Breast epithelium (tissue), 3 donors: ENCODE results near the gene GBA2.

Source experiments
- POLR2AphosphoS5 ChIP-seq, 3 donors: sonication (generic); formaldehyde crosslinking; IDR thresholded peaks; one replicate each; pipeline ENCODE4 v1.6.1; 2017; ENCODE audit warnings: antibody characterized with exemption in 3 of 3
- TF ChIP-seq, protein P1 (sequence below), 3 donors: fragments of 450-650 bp; IDR thresholded peaks; one replicate each; pipeline ENCODE4 v1.5.1; 2016 to 2017; ENCODE audit warnings: antibody characterized with exemption in 3 of 3, mild to moderate bottlenecking in 3 of 3, moderate library complexity in 3 of 3

DNA sequence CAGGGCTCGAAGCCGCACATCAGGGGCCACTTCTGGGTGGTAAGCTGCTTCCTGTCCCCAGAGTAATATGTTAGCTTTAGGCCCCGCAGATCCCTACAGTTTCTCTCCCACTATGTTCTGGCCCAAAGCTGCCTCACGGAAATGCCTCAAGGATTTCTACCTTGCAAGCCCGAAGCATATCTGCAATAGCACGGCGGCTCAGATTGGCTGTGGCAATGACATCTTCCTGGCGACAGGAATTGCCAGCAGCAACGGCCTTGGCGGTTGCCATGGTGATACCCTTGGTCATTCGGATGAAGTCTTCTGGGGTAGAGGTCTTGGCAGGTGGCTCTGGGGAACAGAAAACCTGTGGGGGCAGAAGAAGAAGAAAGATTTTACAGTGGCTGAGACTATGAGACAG lies 49.0 kb downstream of the GBA2 start:
- no peak for TF ChIP-seq POLR2AphosphoS5 (IDR thresholded peaks at IDR 0.05)
- TF ChIP-seq, protein P1, sequence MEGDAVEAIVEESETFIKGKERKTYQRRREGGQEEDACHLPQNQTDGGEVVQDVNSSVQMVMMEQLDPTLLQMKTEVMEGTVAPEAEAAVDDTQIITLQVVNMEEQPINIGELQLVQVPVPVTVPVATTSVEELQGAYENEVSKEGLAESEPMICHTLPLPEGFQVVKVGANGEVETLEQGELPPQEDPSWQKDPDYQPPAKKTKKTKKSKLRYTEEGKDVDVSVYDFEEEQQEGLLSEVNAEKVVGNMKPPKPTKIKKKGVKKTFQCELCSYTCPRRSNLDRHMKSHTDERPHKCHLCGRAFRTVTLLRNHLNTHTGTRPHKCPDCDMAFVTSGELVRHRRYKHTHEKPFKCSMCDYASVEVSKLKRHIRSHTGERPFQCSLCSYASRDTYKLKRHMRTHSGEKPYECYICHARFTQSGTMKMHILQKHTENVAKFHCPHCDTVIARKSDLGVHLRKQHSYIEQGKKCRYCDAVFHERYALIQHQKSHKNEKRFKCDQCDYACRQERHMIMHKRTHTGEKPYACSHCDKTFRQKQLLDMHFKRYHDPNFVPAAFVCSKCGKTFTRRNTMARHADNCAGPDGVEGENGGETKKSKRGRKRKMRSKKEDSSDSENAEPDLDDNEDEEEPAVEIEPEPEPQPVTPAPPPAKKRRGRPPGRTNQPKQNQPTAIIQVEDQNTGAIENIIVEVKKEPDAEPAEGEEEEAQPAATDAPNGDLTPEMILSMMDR (IDR thresholded peaks at IDR 0.05): no peak
